Caco-2 (cell line): ENCODE data around the gene TTC13. TPM values are rescaled to one million over a fixed set of nuclear protein-coding genes. Genes with fewer than 3 reads are reported as not detected.

Experiments
- BruUV-seq: library from RNA; stranded (reverse); fragments of 400-500 nt; replicated peaks from 2 replicates; lab custom pipeline; 2021; lab: Mats Ljungman, UMichigan
- CTCF ChIA-PET: fragments of 300-600 bp; sonication (Branson Sonifier 250); formaldehyde crosslinking; loops from one replicate; lab custom pipeline; 2022; ENCODE audit warnings: antibody characterized with exemption; lab: Charles Lee
- POLR2A ChIA-PET: fragments of 300-600 bp; sonication (Branson Sonifier 250); formaldehyde crosslinking; loops from one replicate; lab custom pipeline; 2022; ENCODE audit warnings: antibody characterized with exemption; lab: Charles Lee
- DNase-seq, 2 experiments: peaks; one replicate each; pipeline versions ENCODE4 v3.0.0 to v3.0.0-alpha.2; 2020 to 2022
- H3K27me3 ChIP-seq: replicated peaks from 2 replicates; pipeline ENCODE4 v1.6.0; 2011; ENCODE audit warnings: low read length; ENCODE audit not compliant: control insufficient read depth, insufficient read depth
- H3K36me3 ChIP-seq: 2 replicates; pipeline ENCODE4 v1.5.1; 2011; ENCODE audit warnings: low read length; ENCODE audit not compliant: control insufficient read depth, insufficient read depth
- H3K4me1 ChIP-seq: fragments of 250-450 bp; sonication (Bioruptor Pico); 2 replicates; pipeline ENCODE4 v1.5.1; 2020; ENCODE audit warnings: mild to moderate bottlenecking
- H3K4me3 ChIP-seq: 2 replicates; pipeline ENCODE4 v1.5.1; 2011; ENCODE audit warnings: low read depth, mild to moderate bottlenecking, control low read depth, low read length
- H3K9me3 ChIP-seq: fragments of 250-450 bp; sonication (Bioruptor Pico); 2 replicates; pipeline ENCODE4 v1.5.1; 2020; ENCODE audit warnings: mild to moderate bottlenecking, moderate library complexity
- H3K27ac Mint-ChIP-seq: one replicate; pipeline ENCODE4 v1.8.0; 2022; ENCODE audit warnings: mixed read lengths; ENCODE audit not compliant: unreplicated experiment
- H3K27me3 Mint-ChIP-seq: one replicate; pipeline ENCODE4 v1.8.0; 2022; ENCODE audit warnings: mixed read lengths; ENCODE audit not compliant: insufficient read depth, unreplicated experiment
- H3K36me3 Mint-ChIP-seq: one replicate; pipeline ENCODE4 v1.8.0; 2022; ENCODE audit warnings: mild to moderate bottlenecking, mixed read lengths; ENCODE audit not compliant: insufficient read depth, unreplicated experiment
- H3K4me1 Mint-ChIP-seq: one replicate; pipeline ENCODE4 v1.8.0; 2022; ENCODE audit warnings: low read depth, mixed read lengths; ENCODE audit not compliant: unreplicated experiment
- H3K4me3 Mint-ChIP-seq: one replicate; pipeline ENCODE4 v1.8.0; 2022; ENCODE audit warnings: mild to moderate bottlenecking, moderate library complexity, mixed read lengths; ENCODE audit not compliant: unreplicated experiment
- H3K9me3 Mint-ChIP-seq: one replicate; pipeline ENCODE4 v1.8.0; 2022; ENCODE audit warnings: mixed read lengths; ENCODE audit not compliant: unreplicated experiment
- intact Hi-C: fragments of 100-400 bp; cut with micrococcal nuclease; formaldehyde crosslinking; loops from one replicate; pipeline ENCODE4 v1.10.0; 2022; ENCODE audit not compliant: unreplicated experiment
- total RNA-seq: library from RNA; stranded (reverse); gene quantifications from 2 replicates; pipeline ENCODE4 v1.2.3, GENCODE V29; 2022
- TF ChIP-seq, protein P1 (sequence below), 2 experiments: fragments of 200-600 bp in 1 of 2; IDR thresholded peaks; 1 replicate in 1 of 2; 2 replicates in 1 of 2; pipeline versions ENCODE4 v1.5.1 to v1.8.0; 2011 to 2022; ENCODE audit warnings: antibody characterized with exemption in 1 of 2, control low read depth in 1 of 2, inconsistent platforms in 1 of 2, low read depth in 1 of 2, low read length in 1 of 2, mild to moderate bottlenecking in 1 of 2, moderate library complexity in 1 of 2; ENCODE audit not compliant: insufficient read depth in 1 of 2, severe bottlenecking in 1 of 2, unreplicated experiment in 1 of 2

The TTC13 gene
- total RNA-seq, 1 experiment from 2014 or later: 57.6 TPM

DNA sequence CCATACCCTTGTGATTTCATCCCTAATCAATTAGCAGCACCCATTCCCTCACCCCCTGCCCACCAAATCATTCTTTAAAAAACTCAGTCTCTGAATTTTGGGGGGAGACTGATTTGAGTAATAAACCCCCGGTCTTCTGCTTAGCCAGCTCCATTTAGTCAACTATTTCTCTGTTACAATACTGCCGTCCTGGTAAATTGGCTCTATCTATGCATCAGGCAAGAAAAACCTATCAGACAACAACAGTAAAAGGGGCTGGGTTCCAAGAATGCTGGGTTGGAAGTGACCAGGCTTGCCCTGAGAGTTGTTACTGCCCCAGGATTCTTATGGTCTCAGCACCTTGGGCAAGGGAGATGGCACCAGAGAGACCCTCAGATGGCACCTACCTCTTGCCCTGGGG, 94.0 kb downstream of the TTC13 start:
- peaks cover 17% of the 10 kb centered on the region for H3K9me3 ChIP-seq
- H3K4me3 ChIP-seq: no peak overlapping the region
- no peaks in the 10 kb centered on the region for H3K36me3 ChIP-seq
- Mint-ChIP-seq H3K4me3 (no peak overlapping the region), H3K27me3 (no peaks in the 10 kb centered on the region), H3K36me3 (no peaks in the 10 kb centered on the region), H3K4me1 (peaks cover 15% of the 10 kb centered on the region), H3K9me3 (peaks cover 21% of the 10 kb centered on the region), H3K27ac (no peak overlapping the region)
- H3K4me1 ChIP-seq: no peaks in the 10 kb centered on the region
- DNase-seq: no peak
- TF ChIP-seq, protein P1, sequence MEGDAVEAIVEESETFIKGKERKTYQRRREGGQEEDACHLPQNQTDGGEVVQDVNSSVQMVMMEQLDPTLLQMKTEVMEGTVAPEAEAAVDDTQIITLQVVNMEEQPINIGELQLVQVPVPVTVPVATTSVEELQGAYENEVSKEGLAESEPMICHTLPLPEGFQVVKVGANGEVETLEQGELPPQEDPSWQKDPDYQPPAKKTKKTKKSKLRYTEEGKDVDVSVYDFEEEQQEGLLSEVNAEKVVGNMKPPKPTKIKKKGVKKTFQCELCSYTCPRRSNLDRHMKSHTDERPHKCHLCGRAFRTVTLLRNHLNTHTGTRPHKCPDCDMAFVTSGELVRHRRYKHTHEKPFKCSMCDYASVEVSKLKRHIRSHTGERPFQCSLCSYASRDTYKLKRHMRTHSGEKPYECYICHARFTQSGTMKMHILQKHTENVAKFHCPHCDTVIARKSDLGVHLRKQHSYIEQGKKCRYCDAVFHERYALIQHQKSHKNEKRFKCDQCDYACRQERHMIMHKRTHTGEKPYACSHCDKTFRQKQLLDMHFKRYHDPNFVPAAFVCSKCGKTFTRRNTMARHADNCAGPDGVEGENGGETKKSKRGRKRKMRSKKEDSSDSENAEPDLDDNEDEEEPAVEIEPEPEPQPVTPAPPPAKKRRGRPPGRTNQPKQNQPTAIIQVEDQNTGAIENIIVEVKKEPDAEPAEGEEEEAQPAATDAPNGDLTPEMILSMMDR (IDR thresholded peaks at IDR 0.05; ENCODE audit: insufficient read depth in 1 of 2, low read depth in 1 of 2, low read length in 1 of 2, severe bottlenecking in 1 of 2, unreplicated experiment in 1 of 2): no peak
- CTCF ChIA-PET: no interaction called here
- H3K27me3 ChIP-seq: no peaks in the 10 kb centered on the region
- POLR2A ChIA-PET: interaction anchor here (0.5 kb wide), 1 partner anchor 18 kb away, joined by 10 read pairs; no protein-coding TSS in a partner anchor
- no TSS peak for BruUV-seq
- intact Hi-C loops: no loop called here

DNA sequence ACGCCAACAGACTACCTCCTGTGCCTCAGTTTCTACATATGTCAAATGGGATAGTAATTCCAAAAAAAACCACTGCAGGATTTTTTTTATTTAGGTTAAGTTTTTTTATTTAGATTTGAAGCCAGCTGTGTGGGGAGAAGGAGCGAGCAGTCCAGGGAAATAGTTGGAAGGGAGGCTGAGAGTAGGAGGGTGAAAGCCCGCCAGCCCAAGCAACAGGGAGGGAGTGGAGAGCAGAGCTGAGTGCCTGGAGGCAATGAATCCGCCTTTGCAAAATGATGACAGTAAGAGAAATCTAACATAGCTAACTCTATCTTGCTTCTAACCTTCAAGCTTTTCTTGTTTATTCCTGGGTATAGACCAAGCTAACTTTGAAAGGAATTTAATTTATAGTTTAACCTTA, 94.7 kb downstream of the TTC13 start:
- DNase-seq: no peak
- H3K36me3 Mint-ChIP-seq: no peaks in the 10 kb centered on the region
- TF ChIP-seq, protein P1 (IDR thresholded peaks at IDR 0.05; ENCODE audit: insufficient read depth in 1 of 2, low read depth in 1 of 2, low read length in 1 of 2, severe bottlenecking in 1 of 2, unreplicated experiment in 1 of 2): no peak
- BruUV-seq: no TSS peak
- no peak overlapping the region for H3K4me3 Mint-ChIP-seq
- CTCF ChIA-PET: no interaction called here
- H3K4me3 ChIP-seq: no peak overlapping the region
- no peaks in the 10 kb centered on the region for H3K36me3 ChIP-seq
- POLR2A ChIA-PET: interaction anchor here (0.5 kb wide), 1 partner anchor 18 kb away, joined by 10 read pairs; no protein-coding TSS in a partner anchor
- H3K4me1 Mint-ChIP-seq: peaks cover 10% of the 10 kb centered on the region
- H3K9me3 ChIP-seq: peaks cover 17% of the 10 kb centered on the region
- intact Hi-C loops: no loop called here
- H3K4me1 ChIP-seq: no peaks in the 10 kb centered on the region
- H3K9me3 Mint-ChIP-seq: peaks cover 21% of the 10 kb centered on the region
- H3K27ac Mint-ChIP-seq: no peak overlapping the region
- H3K27me3 Mint-ChIP-seq: no peaks in the 10 kb centered on the region
- H3K27me3 ChIP-seq: no peaks in the 10 kb centered on the region

DNA sequence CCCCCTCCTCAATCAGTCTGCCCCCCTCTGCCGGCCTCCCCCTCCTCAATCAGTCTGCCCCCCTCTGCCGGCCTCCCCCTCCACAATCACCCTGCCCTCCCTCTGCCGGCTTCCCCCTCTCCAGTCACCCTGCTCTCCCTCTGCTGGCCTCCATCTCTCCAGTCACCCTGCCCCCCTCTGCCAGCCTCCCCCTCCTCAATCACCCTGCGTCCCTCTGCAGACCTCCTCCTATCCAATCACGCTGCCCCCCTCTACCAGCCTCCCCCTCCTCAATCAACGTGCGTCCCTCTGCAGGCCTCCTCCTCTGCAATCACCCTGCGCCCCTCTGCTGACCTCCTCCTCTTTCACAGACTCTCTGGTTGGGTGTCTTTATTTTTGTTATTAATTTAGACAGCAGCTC, 98.9 kb downstream of the TTC13 start:
- no TSS peak for BruUV-seq
- no peaks in the 10 kb centered on the region for H3K27me3 Mint-ChIP-seq
- POLR2A ChIA-PET: no interaction called here
- DNase-seq: no peak
- no peaks in the 10 kb centered on the region for H3K4me1 Mint-ChIP-seq
- H3K36me3 Mint-ChIP-seq: peaks cover 9% of the 10 kb centered on the region
- CTCF ChIA-PET: no interaction called here
- peaks cover 7% of the 10 kb centered on the region for H3K9me3 ChIP-seq
- intact Hi-C loops: no loop called here
- no peak overlapping the region for H3K4me3 ChIP-seq
- H3K4me3 Mint-ChIP-seq: no peak overlapping the region
- no peaks in the 10 kb centered on the region for H3K9me3 Mint-ChIP-seq
- no peaks in the 10 kb centered on the region for H3K36me3 ChIP-seq
- H3K4me1 ChIP-seq: no peaks in the 10 kb centered on the region
- TF ChIP-seq, protein P1 (IDR thresholded peaks at IDR 0.05; ENCODE audit: insufficient read depth in 1 of 2, low read depth in 1 of 2, low read length in 1 of 2, severe bottlenecking in 1 of 2, unreplicated experiment in 1 of 2): no peak
- H3K27ac Mint-ChIP-seq: no peak overlapping the region
- no peaks in the 10 kb centered on the region for H3K27me3 ChIP-seq
